OCI-LY1 (cell line): Measurements from ENCODE around the gene ADAM8.

ENCODE experiments used
- H2AFZ ChIP-seq: fragments of 200-600 bp; sonication (generic), shearing (Covaris generic); 2 replicates; pipeline ENCODE4 v1.6.0; 2014; ENCODE audit warnings: antibody characterized with exemption, mild to moderate bottlenecking, low read length
- H3F3A ChIP-seq: fragments of 200-600 bp; sonication (generic), shearing (Covaris generic); 2 replicates; pipeline ENCODE4 v1.6.0; 2014; ENCODE audit warnings: mild to moderate bottlenecking, antibody characterized with exemption, low read length, moderate library complexity; ENCODE audit not compliant: insufficient read depth
- H3K27ac ChIP-seq: fragments of 200-600 bp; sonication (generic); 2 replicates; pipeline ENCODE4 v1.5.1; 2014; ENCODE audit warnings: low read length, mixed run types, mild to moderate bottlenecking, low read depth; ENCODE audit not compliant: poor library complexity, severe bottlenecking
- H3K27me3 ChIP-seq: fragments of 200-600 bp; sonication (generic); 2 replicates; pipeline ENCODE4 v1.6.0; 2014; ENCODE audit warnings: antibody characterized with exemption, mild to moderate bottlenecking, low read length, moderate library complexity; ENCODE audit not compliant: insufficient read depth
- H3K36me3 ChIP-seq: fragments of 200-600 bp; sonication (generic); 2 replicates; pipeline ENCODE4 v1.6.1; 2014; ENCODE audit warnings: mild to moderate bottlenecking, antibody characterized with exemption, low read length, moderate library complexity, mixed read lengths; ENCODE audit not compliant: insufficient read depth
- H3K4me1 ChIP-seq: fragments of 200-600 bp; sonication (generic); 2 replicates; pipeline ENCODE4 v1.5.1; 2014; ENCODE audit warnings: mild to moderate bottlenecking, low read length, moderate library complexity; ENCODE audit not compliant: insufficient read depth, severe bottlenecking
- H3K4me2 ChIP-seq: fragments of 200-600 bp; sonication (generic), shearing (Covaris generic); 2 replicates; pipeline ENCODE4 v1.6.1; 2014; ENCODE audit warnings: low read length
- H3K4me3 ChIP-seq: fragments of 200-600 bp; sonication (generic); 2 replicates; pipeline ENCODE4 v1.5.1; 2014; ENCODE audit warnings: low read length, low read depth, mild to moderate bottlenecking, mixed read lengths; ENCODE audit not compliant: poor library complexity, severe bottlenecking
- H3K79me2 ChIP-seq: fragments of 200-600 bp; shearing (Covaris generic); 2 replicates; pipeline ENCODE4 v1.6.1; 2016; ENCODE audit warnings: mixed run types, low read length, mixed read lengths; ENCODE audit not compliant: insufficient read depth
- H3K9ac ChIP-seq: fragments of 200-600 bp; sonication (generic), shearing (Covaris generic); 2 replicates; pipeline ENCODE4 v1.6.1; 2014; ENCODE audit warnings: mild to moderate bottlenecking, low read length, mixed read lengths
- H3K9me2 ChIP-seq: fragments of 200-600 bp; sonication (generic), shearing (Covaris generic); 2 replicates; pipeline ENCODE4 v1.6.1; 2014; ENCODE audit warnings: low read depth, mild to moderate bottlenecking, low read length, mixed read lengths
- H3K9me3 ChIP-seq: fragments of 200-600 bp; shearing (Covaris generic); 2 replicates; pipeline ENCODE4 v1.6.1; 2014; ENCODE audit warnings: low read length, mixed read lengths
- H4K20me1 ChIP-seq: fragments of 200-600 bp; sonication (generic), shearing (Covaris generic); 2 replicates; pipeline ENCODE4 v1.6.0; 2016; ENCODE audit warnings: mild to moderate bottlenecking, low read length; ENCODE audit not compliant: insufficient read depth
- EZH2 ChIP-seq: fragments of 200-600 bp; sonication (generic), shearing (Covaris generic); IDR thresholded peaks from 2 replicates; pipeline ENCODE4 v1.8.0; 2017; ENCODE audit warnings: borderline replicate concordance, mixed run types, mild to moderate bottlenecking, antibody characterized with exemption, low read length, moderate library complexity, mixed read lengths
- TF ChIP-seq, protein P1 (sequence below): fragments of 200-600 bp; sonication (generic), shearing (Covaris generic); IDR thresholded peaks from 2 replicates; pipeline ENCODE4 v1.5.1; 2017; ENCODE audit warnings: mild to moderate bottlenecking, antibody characterized with exemption, low read length, moderate library complexity, mixed read lengths

The ADAM8 gene

DNA sequence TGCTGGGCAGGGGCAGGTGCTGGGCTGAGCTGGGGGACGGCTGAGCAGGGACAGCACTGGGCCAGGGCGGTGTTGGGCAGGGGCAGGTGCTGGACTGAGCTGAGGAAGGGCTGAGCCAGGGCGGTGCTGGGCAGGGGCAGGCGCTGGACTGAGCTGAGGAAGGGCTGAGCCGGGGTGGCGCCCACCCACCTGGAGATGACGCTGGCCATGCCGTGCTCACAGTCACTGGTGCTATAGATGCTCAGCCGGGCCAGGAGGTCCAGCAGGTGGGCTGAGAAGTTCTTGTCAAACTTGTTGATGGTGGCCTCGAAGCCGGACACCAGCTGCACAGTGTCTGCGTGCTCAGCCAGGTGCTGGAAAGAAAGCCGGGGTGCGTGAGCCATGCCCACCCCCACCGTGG, 4.4 kb upstream of the ADAM8 start:
- Histone ChIP-seq H3K27ac (no peak overlapping the region), H4K20me1 (no peaks in the 10 kb centered on the region), H3K36me3 (peaks cover 50% of the 10 kb centered on the region), H2AFZ (no peak overlapping the region), H3F3A (no peaks in the 10 kb centered on the region), H3K9ac (no peak overlapping the region), H3K4me2 (no peak overlapping the region), H3K79me2 (no peaks in the 10 kb centered on the region), H3K9me3 (no peaks in the 10 kb centered on the region), H3K9me2 (no peaks in the 10 kb centered on the region), H3K27me3 (no peaks in the 10 kb centered on the region), H3K4me3 (no peak overlapping the region), H3K4me1 (peaks cover 7% of the 10 kb centered on the region)
- TF ChIP-seq, protein P1, sequence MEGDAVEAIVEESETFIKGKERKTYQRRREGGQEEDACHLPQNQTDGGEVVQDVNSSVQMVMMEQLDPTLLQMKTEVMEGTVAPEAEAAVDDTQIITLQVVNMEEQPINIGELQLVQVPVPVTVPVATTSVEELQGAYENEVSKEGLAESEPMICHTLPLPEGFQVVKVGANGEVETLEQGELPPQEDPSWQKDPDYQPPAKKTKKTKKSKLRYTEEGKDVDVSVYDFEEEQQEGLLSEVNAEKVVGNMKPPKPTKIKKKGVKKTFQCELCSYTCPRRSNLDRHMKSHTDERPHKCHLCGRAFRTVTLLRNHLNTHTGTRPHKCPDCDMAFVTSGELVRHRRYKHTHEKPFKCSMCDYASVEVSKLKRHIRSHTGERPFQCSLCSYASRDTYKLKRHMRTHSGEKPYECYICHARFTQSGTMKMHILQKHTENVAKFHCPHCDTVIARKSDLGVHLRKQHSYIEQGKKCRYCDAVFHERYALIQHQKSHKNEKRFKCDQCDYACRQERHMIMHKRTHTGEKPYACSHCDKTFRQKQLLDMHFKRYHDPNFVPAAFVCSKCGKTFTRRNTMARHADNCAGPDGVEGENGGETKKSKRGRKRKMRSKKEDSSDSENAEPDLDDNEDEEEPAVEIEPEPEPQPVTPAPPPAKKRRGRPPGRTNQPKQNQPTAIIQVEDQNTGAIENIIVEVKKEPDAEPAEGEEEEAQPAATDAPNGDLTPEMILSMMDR = no peak
- no peak for TF ChIP-seq EZH2

DNA sequence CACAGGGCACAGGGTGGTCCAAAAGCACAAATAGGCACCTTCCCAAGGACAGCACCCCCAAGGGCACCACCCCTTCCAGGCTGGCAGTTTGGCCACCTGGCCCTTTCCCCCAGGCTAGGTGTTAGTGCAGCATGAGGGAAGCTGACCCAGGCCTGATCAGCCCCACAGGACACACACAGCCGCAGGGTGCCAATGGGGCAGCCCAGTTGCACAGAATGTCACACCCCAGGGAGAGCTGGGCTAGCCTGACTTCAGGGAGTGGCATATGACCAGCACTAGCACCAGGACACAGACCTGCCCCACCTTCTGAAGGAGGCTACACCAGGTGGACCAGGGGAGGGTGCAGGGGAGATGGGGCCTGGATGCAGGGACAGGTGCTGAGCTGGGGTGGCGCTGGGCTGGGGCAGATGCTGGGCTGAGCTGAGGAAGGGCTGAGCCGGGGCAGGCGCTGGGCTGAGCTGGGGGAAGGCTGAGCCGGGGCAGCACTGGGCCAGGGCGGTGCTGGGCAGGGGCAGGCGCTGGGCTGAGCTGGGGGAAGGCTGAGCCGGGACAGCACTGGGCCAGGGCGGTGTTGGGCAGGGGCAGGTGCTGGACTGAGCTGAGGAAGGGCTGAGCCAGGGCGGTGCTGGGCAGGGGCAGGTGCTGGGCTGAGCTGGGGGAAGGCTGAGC, 3.9 kb upstream of the ADAM8 start:
- H3K9me3 ChIP-seq = no peaks in the 10 kb centered on the region
- H3K4me2 ChIP-seq = no peak overlapping the region
- H3K4me1 ChIP-seq = peaks cover 7% of the 10 kb centered on the region
- H3F3A ChIP-seq = no peaks in the 10 kb centered on the region
- H4K20me1 ChIP-seq = no peaks in the 10 kb centered on the region
- no peak overlapping the region for H3K4me3 ChIP-seq
- no peak overlapping the region for H2AFZ ChIP-seq
- H3K9ac ChIP-seq = no peak overlapping the region
- no peaks in the 10 kb centered on the region for H3K9me2 ChIP-seq
- H3K27me3 ChIP-seq = no peaks in the 10 kb centered on the region
- peaks cover 45% of the 10 kb centered on the region for H3K36me3 ChIP-seq
- no peak overlapping the region for H3K27ac ChIP-seq
- TF ChIP-seq, protein P1 = no peak
- no peak for TF ChIP-seq EZH2
- no peaks in the 10 kb centered on the region for H3K79me2 ChIP-seq

DNA sequence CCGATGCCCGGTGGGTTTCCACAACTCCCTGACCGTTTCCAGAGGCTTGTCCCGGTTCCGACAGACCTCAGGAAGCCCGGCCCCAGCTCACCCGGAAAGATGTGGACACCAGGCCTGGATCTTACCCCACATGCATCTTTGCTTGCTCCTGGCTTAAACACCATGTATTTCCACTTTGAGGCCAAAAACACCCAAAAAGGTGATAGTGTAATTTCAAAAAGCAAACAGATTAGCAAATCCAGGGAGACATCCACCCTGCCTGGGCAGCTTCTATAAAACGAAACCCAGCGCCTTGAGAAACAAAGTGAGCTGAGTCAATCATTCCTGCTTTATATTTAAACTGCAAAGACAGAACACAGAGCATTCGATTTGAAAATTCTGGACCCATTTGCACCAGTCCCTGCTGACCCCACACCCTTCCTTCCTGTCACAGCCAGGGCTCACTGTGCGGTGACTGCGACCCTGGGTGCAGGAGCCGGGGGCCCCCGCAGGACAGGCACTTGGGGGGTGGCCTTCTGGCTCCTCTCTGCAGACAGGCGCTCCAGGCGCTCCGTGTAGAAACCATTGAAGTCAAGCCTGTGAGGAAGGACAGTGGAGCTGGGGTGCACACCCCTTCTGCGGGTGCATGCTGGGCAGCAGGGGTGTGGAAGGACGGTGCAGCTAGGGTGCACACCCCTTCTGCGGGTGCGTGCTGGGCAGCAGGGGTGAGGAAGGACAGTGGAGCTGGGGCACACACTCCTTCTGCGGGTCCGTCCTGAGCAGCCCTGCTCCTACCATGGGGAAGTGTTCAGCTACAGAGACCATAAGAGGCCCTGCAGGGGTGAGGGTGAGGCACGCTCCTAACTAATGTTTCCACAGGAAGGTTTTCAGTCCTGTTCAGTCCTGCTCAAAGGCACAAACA, 2.9 kb upstream of the ADAM8 start:
- Histone ChIP-seq H3K9ac (no peak overlapping the region), H3K9me3 (no peaks in the 10 kb centered on the region), H3K36me3 (peaks cover 36% of the 10 kb centered on the region), H3K79me2 (no peaks in the 10 kb centered on the region), H2AFZ (no peak overlapping the region), H3K4me1 (peaks cover 13% of the 10 kb centered on the region), H3K9me2 (no peaks in the 10 kb centered on the region), H3K4me3 (no peak overlapping the region), H3K27me3 (no peaks in the 10 kb centered on the region), H4K20me1 (no peaks in the 10 kb centered on the region), H3F3A (no peaks in the 10 kb centered on the region), H3K27ac (no peak overlapping the region), H3K4me2 (no peak overlapping the region)
- TF ChIP-seq, protein P1 = no peak
- TF ChIP-seq EZH2 = no peak
